NB4 (cell line): Measurements from ENCODE around the gene TET2.

Experiments used
- DNase-seq: peaks from one replicate; pipeline ENCODE4 v3.0.0; 2010; ENCODE audit warnings: low read depth
- H3K4me3 ChIP-seq: one replicate; pipeline ENCODE4 v1.5.1; 2011; ENCODE audit warnings: mild to moderate bottlenecking, low read depth, low read length, moderate library complexity
- MYC ChIP-seq: IDR thresholded peaks from 2 replicates; pipeline ENCODE4 v1.6.1; 2011; ENCODE audit warnings: low read depth, low read length
- POLR2A ChIP-seq: IDR thresholded peaks from 2 replicates; pipeline ENCODE4 v1.6.1; 2011; ENCODE audit warnings: mild to moderate bottlenecking; ENCODE audit not compliant: insufficient read length; ENCODE audit errors: extremely low read depth
- TF ChIP-seq, protein P1 (sequence below): IDR thresholded peaks from 2 replicates; pipeline ENCODE4 v1.6.1; 2011; ENCODE audit warnings: low read depth, low read length
- TF ChIP-seq, protein P2 (sequence below): IDR thresholded peaks from one replicate; pipeline ENCODE4 v1.5.1; 2012; ENCODE audit warnings: low read depth, low read length

TET2 gene

DNA sequence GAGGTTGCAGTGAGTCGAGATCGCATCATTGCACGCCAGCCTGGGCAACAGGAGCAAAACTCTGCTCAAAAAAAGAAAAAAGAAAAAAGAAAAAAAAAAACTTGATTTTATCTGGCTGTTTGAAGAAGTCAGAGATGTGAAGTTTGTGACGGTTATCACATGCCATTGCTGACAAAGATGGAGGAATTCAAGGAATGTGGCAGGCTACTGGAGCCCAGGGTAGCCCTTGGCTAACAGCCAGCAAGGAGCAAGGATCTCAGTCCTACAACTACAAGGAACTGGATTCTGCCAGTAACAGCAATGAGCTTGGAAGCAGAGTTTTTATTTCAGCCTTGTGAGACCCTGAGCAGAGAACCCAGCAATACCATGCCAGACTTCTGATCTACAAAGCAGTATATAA is 24.3 kb upstream of the TET2 start:
- H3K4me3 ChIP-seq, result no peak overlapping the region
- no peak for TF ChIP-seq POLR2A
- no peak for TF ChIP-seq MYC
- TF ChIP-seq, protein P1, sequence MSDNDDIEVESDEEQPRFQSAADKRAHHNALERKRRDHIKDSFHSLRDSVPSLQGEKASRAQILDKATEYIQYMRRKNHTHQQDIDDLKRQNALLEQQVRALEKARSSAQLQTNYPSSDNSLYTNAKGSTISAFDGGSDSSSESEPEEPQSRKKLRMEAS, result no peak
- no peak for DNase-seq

DNA sequence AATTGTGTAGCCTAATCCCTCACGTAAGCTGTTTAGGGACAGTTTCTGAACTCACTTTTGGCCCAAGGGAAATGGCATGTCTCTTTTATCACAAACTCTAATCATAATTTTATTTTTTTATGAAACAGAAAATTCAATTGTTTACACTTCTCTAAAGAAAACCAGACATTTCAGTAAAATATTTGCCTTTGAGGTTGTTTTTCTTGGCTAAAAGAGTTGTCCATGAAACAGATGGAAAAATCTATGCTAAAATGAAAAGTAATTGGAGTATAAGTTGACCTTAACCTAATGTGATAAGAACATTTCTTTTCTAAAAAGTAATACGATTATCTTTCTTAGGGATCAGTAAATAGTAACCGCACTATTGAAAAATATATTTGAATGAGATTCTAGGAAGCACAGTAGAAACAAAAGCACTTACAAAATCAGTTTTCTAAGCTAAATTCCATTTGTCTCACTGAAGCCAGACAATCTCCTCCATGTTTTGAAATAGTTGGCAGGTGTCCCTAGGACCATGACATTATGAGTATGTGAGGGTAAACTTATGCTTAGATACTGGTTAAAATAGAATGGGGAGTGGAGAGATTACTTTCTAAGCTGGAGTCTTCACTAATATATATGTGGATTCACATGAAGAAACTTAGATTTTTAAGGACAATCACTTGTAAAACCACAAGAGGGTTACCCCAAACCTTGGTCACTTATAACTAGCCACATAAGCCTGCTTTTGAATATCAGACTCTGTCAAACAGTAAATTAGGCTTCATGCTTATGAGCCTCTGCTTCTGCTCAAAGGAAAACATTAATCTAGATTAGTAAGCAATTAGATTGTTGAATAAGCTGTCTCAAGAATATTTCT is 20.1 kb upstream of the TET2 start:
- TF ChIP-seq MYC (no peak), POLR2A (no peak)
- TF ChIP-seq, protein P1, result no peak
- TF ChIP-seq, protein P2, sequence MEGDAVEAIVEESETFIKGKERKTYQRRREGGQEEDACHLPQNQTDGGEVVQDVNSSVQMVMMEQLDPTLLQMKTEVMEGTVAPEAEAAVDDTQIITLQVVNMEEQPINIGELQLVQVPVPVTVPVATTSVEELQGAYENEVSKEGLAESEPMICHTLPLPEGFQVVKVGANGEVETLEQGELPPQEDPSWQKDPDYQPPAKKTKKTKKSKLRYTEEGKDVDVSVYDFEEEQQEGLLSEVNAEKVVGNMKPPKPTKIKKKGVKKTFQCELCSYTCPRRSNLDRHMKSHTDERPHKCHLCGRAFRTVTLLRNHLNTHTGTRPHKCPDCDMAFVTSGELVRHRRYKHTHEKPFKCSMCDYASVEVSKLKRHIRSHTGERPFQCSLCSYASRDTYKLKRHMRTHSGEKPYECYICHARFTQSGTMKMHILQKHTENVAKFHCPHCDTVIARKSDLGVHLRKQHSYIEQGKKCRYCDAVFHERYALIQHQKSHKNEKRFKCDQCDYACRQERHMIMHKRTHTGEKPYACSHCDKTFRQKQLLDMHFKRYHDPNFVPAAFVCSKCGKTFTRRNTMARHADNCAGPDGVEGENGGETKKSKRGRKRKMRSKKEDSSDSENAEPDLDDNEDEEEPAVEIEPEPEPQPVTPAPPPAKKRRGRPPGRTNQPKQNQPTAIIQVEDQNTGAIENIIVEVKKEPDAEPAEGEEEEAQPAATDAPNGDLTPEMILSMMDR, result no peak
- DNase-seq, result no peak
- H3K4me3 ChIP-seq, result no peak overlapping the region

DNA sequence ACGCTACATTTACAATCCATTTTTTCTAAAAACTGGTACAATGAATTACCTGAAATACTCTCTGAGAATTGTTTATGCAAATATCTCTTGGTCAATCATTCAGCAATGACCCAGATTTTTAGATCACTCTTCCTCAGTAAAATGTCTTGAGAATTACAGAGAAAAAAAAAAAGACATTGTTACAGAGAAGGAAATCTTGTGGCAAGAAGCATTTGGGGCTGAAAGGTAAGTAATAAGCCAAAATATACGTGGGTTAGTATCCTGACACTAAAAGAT is 19.6 kb upstream of the TET2 start:
- no peak overlapping the region for H3K4me3 ChIP-seq
- DNase-seq, result no peak
- TF ChIP-seq MYC, result no peak
- TF ChIP-seq, protein P2, result no peak
- TF ChIP-seq POLR2A, result no peak
- TF ChIP-seq, protein P1, result no peak

DNA sequence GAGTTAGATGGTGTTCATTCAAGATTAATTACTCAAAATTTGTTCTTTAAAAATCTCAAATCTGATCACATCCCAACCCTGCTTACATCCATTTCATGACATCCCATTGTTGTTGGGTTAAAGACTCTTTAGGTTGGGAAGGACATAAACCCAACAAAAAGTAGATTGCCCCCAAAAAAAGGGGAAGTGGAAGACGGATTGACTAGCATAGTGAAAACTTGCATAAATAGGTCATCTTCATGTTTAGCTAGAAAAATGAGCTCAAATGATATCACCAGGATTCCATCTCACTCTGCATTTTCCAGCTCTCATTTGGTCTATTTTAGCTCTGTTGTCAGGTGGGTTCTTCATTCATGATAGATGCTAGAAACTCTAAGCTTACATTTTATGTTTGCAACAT is 18.5 kb upstream of the TET2 start:
- DNase-seq, result peak; percentile 36
- H3K4me3 ChIP-seq, result no peak overlapping the region
- TF ChIP-seq POLR2A (no peak), MYC (no peak)
- TF ChIP-seq, protein P2, result no peak
- TF ChIP-seq, protein P1, result no peak

DNA sequence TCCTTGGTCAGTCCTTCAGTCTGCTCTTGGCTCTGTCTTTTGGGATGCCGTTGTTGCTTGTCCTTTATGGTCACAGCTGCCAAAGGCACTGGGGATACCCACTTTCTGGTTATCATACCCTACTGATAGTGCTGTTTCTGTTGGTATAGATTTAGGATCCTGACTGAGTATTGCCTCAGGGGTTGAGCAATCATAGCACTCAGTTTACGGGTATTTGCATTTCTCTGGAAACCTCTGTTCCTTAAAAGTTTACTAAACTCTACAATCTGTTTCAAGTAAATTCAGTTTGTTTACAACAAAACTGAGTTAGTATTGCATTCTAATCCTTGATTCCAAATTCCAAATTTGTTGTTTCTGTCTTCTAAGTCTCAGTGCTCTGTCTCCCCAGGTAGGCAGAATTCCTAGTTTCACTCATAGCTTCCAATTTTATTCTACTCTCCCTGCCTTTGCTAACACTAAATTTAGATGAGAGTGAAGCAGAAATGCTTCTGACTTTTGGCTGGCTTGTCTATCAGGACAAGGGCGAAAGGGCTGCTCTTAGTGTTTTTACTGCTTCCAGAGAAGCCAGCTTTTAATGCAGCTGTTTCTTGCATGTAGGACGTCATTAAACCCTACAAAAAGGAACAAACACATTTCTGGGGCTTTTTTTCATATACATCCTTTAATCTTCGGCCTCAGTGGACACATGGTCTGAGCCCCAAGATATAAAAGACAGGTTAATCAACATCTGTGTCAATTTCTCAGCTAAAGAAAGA is 17.2 kb upstream of the TET2 start:
- DNase-seq, result no peak
- TF ChIP-seq, protein P1, result no peak
- TF ChIP-seq, protein P2, result no peak
- TF ChIP-seq MYC (no peak), POLR2A (no peak)
- no peak overlapping the region for H3K4me3 ChIP-seq

DNA sequence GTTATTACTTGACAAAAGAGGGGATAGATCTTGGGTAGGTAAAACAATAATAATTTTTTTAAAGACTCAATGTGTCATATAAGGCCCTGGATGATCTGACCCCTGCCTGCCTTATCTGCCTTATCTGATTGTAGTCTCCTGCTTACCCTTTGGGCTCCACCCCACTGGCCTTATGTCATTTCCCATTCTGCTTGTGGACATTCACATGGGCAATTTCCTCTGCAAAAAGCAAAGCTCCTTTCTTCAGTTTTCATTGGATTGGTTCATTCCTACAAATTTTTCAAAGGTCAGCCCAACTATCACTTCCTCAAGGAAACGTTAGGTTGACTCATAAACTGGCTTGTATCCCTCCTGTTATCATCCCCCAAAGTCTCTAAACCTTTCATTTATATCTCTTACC is 15.7 kb upstream of the TET2 start:
- no peak overlapping the region for H3K4me3 ChIP-seq
- TF ChIP-seq, protein P1, result no peak
- TF ChIP-seq MYC (no peak), POLR2A (no peak)
- TF ChIP-seq, protein P2, result no peak
- DNase-seq, result no peak
